GM19463 (cell line): ENCODE measurements around the gene NEU4.
"Not testable (repeated sequence)": the region's sequence is repeated elsewhere in the genome, so short reads cannot be mapped to it uniquely, and the experiment has no call there.

Source experiments
- ATAC-seq: cut with Tn5 transposase; IDR thresholded peaks from one replicate; pipeline ENCODE4 v1.9.1; 2021; ENCODE audit warnings: mild to moderate bottlenecking, moderate library complexity; ENCODE audit not compliant: unreplicated experiment

Gene NEU4

GRCh38 chr2:241833101-241833663 lies 24.2 kb downstream of the NEU4 start:
- ATAC-seq: no peak

DNA sequence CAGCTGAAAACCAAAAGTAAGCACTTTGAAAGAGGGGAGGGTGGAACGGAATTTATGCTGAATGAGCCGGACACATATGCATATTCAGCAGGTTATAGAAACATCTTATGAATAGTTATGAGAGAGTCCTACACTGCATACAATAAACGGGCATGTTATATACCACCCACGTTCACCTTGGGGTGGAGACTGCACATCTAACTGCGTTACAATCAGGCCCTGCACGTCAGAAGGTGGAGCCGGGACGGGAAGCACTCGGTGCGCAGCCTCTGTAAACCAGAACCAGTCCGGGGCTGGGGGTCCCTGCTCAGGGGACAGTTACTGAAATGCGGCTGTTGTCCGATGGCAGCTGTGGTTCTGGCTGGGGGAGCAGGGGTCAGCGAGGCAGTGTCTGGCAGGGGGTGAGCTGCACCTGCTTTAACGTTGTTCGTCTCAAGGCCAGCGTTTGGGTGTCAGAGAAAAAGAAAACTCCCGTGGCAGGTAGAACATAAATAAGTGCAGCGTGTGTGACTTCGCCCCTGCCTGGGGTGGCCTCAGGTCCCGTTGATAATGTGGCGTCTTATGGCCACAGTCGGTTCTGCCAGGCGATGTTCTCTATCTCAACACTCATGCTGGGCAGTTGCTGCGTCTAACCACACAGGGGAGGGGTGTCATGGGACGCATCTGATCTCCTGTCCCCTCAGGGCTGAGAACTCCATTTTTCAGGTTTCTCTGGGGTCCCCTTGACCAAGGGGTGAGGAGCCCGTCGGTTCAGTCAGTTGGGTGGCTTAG lies 24.9 kb downstream of the NEU4 start:
- ATAC-seq: not testable (repeated sequence)

DNA sequence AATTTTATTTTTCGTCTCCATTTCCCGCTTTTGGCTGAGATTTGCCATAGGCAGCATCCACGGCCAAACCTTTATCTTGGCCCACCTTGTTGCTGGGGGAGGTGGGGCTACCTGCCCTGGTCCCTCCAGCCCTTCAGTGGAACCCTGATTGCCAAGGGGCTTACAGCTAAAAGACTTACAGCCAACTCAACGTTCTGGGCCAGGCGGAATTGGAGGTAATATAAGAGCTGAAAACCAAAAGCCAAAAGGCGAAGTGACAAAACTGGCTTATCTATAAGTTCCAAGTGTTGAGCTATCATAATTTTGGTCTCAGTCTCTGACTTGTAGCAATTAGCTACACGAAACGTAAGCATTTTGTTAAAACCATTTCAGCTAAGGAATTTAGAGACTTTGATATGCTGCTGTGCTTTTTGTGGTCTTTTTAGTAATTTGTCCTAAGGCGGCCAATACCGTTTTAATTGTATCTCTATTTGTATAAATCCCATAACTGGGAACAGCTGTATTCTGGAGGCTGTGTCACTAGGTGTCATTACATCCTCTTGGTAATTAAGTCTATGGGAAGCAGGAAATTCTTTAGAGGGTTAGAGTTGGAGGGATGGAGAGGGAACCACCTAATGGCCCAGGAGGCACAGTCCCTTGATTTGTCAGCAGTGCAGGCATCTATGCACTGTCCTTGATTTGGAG lies 25.7 kb downstream of the NEU4 start:
- no peak for ATAC-seq

GRCh38 chr2:241835611-241836010 lies 26.6 kb downstream of the NEU4 start:
- ATAC-seq: no peak

DNA sequence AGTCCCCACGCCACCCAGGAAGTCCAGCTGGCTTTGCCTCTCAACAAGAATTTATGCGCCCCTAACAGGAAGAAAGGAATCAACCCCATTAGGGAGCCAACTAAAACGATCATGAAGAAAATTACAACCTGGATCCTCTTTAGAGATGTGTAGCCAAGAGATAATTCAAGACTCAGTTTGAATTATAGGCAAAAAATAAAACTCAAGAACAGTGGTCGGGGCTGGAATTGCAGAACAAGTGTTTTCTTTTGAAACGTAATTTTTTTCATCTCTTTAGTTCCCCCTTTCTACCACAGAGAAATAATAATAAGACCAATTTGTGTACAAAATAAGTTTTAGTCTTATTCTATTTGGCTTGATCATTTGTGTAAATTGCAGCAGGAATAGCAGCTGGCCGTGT lies 27.3 kb downstream of the NEU4 start:
- ATAC-seq: no peak

GRCh38 chr2:241837197-241837965 lies 28.4 kb downstream of the NEU4 start:
- ATAC-seq: no peak

DNA sequence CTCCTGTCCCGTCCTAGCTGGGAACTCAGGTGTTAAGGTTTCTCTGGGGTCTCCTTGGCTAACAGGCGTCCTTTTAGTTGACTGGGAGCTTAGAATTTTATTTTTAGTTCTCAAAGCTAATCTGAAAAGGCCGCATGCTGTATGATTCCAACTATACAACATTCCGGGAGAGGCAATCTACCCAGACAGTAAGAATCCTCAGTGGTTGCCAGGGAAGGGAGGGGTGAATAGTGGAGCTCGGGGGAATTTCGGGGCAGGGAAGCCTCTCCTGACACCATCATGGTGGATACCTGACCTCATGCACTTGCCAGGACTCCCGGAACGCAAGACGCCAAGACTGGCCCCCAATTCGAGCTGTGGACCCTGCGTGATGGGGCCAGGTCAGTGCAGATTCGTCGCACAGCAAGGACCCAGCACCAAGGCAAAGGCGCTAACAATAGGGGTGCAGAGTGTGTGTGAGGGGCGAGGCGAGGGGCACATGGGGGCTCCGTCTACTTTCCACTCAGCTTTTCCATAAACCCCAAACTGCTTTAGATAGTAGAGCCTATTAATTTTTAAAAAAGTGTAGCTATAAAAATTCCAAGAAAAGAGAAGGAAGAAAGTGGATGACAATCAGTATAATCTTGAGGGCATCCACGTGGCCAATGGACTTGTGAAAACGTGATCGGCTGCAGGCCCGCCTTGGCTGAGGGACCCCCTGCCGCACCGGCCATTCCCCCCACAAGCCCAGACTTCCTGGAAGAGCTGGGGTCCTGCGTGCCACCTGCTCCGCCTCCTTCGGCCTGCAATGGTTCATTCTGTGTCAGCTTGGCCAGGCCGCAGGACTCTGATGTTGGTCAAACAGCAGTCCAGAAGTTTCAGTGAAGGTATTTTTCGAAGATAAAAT lies 32.4 kb downstream of the NEU4 start:
- no peak for ATAC-seq

DNA sequence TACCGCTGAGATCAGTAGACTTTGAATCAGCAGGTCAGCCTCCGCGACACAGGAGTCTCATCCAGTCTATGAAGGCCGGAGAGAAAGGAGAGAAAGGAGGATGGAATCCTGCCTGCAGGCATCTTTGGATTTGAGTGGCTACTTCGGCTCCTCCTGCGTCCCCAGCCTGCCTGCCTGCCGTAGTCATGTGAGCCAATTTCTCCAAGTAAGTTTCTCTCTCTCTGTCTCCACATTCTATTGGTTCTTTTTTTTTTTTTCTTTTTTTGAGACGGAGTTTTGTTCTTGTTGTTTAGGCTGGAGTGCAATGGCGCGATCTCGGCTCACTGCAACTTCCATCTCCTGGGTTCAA lies 33.0 kb downstream of the NEU4 start:
- no peak for ATAC-seq

DNA sequence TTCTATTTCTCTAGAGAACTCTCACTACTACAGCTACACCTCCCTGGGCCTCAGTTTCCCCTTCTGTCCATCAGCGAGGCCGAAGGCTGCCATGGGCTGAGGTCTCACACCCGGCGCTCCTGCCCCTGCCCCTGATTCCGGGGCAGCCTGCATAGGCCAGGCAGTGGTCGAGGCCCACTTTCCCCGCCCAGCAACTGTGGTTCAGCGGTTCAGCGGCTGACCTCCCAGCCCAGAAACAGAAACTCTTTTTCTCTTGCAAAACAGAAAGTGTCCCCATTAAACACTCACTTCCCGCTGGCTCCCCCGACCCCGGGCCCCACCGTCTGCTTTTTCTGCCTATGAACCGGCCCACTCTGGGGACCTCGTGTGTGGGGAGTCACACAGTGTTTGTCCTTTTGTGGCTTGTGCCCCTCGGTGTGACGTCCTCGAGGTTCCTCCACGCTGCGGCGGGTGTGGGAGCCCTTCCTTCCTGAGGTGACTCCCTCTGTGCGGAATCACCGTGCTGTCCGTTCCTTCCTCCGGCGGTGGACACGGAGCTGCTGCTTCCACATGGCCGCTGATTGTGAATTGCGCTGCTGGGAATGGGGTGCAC lies 33.7 kb downstream of the NEU4 start:
- no peak for ATAC-seq

DNA sequence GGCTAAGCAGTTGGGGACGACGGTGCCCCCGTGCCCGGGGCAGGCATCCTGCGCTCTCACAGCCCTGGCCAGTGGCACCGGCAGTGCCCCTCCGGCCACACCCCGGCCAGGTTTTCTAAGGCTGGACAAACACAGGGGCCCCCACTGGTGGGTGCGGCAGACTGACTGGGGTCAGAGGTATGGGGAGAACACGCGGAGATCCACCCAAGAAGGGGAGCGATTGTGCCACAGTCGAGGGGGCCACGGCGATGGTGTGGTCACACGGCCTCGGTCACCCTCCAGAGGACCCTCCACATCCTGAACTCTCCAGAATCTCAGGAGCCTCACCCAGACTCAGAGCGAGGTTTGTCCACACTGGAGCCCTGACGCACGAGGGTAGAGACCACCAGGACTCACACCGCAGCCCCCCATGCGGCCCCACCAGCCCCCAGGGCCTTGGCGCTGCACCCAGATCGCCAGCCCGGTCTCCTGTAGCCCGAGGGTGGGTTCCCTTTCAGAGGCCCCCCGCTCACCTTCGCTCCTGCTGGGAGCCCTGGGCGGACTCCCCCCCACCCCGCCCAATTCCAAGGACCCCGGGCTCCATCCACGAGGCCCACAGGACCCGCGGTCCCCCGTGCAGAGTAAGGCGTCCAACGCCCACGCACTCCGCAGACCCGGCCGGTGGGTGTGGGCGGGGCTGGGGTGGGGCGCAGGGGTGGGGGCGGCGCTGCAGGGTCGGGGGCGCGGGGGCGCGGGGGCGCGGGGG lies 34.5 kb downstream of the NEU4 start:
- no peak for ATAC-seq

DNA sequence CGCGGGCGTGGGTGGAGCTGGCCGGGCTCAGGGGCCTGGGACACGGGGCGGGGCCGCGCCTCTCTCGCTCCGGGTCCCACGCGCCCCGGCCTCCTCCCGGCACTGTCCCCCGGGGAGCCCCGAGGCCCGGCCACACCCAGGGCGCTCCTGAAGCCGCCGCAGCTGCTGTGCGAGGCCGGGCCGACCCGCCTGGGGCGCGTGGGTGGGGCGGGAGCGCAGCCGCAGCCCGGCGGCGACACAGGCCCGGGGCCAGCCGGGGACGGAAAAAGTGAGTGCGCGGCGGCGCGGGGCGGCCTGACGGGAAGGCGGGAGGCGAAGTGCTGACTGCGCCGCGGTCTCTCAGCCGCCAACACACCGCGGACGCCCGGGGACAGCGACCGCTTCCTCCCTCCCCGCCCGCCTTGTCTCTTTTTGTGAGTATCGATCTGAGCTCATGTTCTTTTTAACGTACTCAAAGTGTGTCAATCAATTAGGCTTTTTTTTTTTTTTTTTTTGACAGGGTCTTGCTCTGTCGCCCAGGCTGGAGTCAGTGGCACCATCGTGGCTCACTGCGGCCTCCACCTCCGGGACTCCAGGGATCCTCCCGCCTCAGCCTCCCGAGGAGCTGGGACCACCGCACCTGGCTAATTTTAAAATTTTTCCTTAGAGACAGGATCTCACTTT lies 35.2 kb downstream of the NEU4 start:
- peak; percentile 67 for ATAC-seq

DNA sequence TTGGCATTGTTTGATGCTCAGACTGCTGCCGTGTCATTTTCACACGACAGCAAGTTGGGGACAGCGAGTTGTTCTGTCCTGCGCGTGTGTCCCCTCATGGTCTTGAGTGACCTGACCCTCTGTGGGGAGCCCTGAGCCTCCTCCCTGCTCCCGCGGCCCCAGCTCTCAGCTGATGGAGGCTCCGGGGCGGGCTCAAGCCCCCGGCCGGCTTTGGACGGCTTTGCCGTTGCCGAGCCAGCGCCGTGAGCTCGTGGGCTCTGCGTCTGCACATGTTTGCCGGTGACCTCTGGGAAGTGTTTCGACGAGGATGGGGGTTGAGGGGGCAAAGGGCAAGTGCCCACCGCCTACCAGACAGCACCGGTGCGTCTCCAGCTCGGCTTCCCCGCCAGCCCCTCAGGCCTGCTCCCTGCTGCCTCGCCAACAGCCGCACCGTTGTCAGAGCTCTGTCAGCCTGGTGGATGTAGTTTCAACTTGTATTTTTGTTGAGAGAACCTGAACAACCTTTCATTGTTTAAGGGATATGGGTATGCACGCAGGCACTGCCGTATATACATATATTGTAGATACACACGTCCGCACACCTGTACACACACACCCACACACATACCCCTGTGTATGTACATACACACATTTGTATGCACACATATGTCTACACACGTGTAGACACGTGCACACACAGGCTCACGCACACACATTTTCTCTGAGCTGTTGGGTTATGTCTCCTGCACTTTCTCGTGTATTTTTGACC lies 36.0 kb downstream of the NEU4 start:
- ATAC-seq: no peak

DNA sequence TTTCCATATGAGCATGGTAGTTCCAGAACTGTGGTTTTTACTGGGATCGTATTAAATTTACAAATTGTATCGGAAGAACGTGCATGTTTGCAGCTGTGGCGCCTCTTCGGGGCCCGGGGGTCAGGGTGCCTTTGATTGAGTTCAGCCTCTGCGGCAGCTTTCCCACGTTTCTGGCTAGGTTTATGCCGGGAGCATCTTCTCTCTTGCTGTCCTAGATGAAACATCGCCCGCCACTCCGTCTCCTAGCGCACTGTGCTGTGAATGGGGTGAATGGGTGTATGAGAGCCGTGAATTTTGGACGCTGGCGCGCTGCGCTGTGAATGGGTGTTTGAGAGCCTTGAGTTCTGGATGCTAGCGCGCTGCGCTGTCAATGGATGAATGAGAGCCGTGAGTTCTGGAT lies 37.4 kb downstream of the NEU4 start:
- ATAC-seq: no peak

GRCh38 chr2:241848761-241849615 lies 40.0 kb downstream of the NEU4 start:
- ATAC-seq: no peak

DNA sequence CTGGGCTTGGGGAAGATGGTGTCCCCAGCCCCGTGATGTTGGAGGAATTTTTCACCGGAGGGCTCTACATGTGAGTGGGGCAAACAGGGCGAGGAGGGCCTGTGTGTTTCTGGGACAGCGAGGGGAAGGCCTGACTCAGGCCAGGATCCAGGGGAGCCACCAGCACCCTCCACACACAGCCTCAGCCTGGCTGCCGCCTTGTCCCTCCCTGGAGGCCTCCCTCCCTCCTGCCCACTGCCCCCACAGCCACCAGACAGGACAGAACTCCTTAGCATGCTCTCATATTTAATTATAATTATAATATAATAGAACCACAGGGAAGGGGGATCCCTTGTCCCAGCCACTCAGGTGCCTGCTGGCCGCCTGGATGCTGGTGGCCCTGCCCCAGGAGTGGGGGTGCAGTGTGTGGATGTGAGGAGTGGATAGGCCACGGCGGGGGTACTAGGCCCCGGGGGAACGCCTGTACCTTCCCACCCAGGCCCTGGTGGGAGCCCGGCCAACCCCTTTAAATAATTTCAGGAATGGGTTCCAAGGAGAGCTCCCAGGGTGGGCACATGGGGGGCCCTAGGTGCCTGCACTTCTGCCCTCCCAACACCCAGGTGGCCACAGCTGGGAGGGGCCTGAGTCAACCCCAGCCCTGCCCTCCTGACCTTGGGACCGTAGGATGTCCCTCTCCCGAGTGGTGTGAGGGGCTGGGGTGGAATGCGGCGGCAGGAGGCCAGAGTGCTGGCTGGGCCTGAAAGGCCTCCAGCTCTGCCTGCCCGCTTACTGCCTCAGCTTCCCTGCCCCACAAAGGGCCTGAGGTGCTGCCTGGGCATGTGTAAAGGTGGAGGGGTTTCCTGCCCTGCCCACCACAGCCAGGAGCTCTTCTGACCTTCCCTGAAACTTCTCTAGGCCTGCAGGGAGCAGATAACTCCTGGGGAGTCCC lies 40.9 kb downstream of the NEU4 start:
- ATAC-seq: no peak
